Uterus (tissue), 4 donors: ENCODE measurements around the gene SLC17A5. TPM values are rescaled to one million over a fixed set of nuclear protein-coding genes. Genes with fewer than 3 reads are reported as not detected.

Source experiments
- DNase-seq, 2 donors: peaks; one replicate each; pipeline ENCODE4 v3.0.0-alpha.2; 2019 to 2020
- H3K27ac ChIP-seq, 2 donors: fragments of 200-600 bp; sonication (generic); 1 replicate in 1 of 2; 2 replicates in 1 of 2; pipeline ENCODE4 v1.5.1; 2016 to 2018
- H3K27me3 ChIP-seq, 2 donors: fragments of 200-600 bp; sonication (generic); one replicate each; pipeline ENCODE4 v1.5.1; 2018 to 2019; ENCODE audit warnings: control low read depth in 1 of 2
- H3K36me3 ChIP-seq, 2 donors: fragments of 200-600 bp; sonication (generic); one replicate each; pipeline ENCODE4 v1.5.1; 2019; ENCODE audit warnings: control low read depth in 1 of 2
- H3K4me1 ChIP-seq, 2 donors: fragments of 200-600 bp; sonication (generic); one replicate each; pipeline ENCODE4 v1.5.1; 2018 to 2019; ENCODE audit warnings: control low read depth in 1 of 2
- H3K4me3 ChIP-seq, 2 donors: fragments of 200-600 bp; sonication (generic); 1 replicate in 1 of 2; 2 replicates in 1 of 2; pipeline ENCODE4 v1.5.1; 2018 to 2019; ENCODE audit warnings: mild to moderate bottlenecking in 1 of 2
- H3K9me3 ChIP-seq, 2 donors: fragments of 200-600 bp; sonication (generic); one replicate each; pipeline ENCODE4 v1.5.1; 2019; ENCODE audit warnings: control low read depth in 1 of 2
- POLR2A ChIP-seq, 2 donors: fragments of 450-650 bp; IDR thresholded peaks; one replicate each; pipeline ENCODE4 v1.6.1; 2016; ENCODE audit warnings: antibody characterized with exemption in 2 of 2, mild to moderate bottlenecking in 1 of 2, moderate library complexity in 1 of 2
- intact Hi-C: fragments of 100-400 bp; cut with DNase I; formaldehyde crosslinking; loops from one replicate; pipeline ENCODE4 v1.15.1; 2023; ENCODE audit warnings: low total_unique reads
- total RNA-seq, 4 donors: library from RNA; depleted of rRNA in 3 of 4; stranded (reverse); fragments of >200 nt in 3 of 4; gene quantifications; one replicate each; pipeline versions ENCODE4 v1.1.0 to v1.2.4, GENCODE V29; 2014 to 2023
- TF ChIP-seq, protein P1 (sequence below), 4 experiments: fragments of 200-600 bp in 2 of 4; fragments of 450-650 bp in 2 of 4; sonication (generic) in 2 of 4; IDR thresholded peaks; one replicate each; pipeline ENCODE4 v1.5.1; 2016 to 2019; ENCODE audit warnings: antibody characterized with exemption in 4 of 4, mild to moderate bottlenecking in 2 of 4, moderate library complexity in 1 of 4
- donor health status: DM: yes; HTN: yes; CAD: no.

The SLC17A5 gene
- total RNA-seq, 4 donors from 2014 or later, result 3.6 to 27.4 (median 11.6) TPM

DNA sequence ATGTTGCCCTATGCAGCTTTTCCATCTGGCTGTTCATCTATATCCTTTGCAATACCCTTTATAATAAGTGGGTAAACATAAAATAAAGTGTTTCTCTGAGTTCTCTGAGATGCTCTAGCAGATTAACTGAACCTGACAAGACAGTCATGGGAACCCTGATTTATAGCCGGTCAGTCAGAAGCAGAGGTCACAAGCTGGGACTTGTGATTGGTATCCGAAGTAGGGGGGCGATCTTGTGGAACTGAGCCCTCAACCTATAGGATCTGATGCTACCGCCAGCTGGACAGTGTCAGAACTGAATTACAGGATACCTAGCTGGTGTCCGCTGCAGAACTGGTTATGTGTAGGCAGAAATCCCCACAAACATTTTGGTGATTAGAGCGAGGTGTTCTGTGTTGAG is 39.0 kb downstream of the SLC17A5 start:
- DNase-seq, result no peak
- no peaks in the 10 kb centered on the region for H3K36me3 ChIP-seq
- no peak for TF ChIP-seq POLR2A (IDR thresholded peaks at IDR 0.05)
- TF ChIP-seq, protein P1, sequence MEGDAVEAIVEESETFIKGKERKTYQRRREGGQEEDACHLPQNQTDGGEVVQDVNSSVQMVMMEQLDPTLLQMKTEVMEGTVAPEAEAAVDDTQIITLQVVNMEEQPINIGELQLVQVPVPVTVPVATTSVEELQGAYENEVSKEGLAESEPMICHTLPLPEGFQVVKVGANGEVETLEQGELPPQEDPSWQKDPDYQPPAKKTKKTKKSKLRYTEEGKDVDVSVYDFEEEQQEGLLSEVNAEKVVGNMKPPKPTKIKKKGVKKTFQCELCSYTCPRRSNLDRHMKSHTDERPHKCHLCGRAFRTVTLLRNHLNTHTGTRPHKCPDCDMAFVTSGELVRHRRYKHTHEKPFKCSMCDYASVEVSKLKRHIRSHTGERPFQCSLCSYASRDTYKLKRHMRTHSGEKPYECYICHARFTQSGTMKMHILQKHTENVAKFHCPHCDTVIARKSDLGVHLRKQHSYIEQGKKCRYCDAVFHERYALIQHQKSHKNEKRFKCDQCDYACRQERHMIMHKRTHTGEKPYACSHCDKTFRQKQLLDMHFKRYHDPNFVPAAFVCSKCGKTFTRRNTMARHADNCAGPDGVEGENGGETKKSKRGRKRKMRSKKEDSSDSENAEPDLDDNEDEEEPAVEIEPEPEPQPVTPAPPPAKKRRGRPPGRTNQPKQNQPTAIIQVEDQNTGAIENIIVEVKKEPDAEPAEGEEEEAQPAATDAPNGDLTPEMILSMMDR (IDR thresholded peaks at IDR 0.05), result no peak
- no peak overlapping the region for H3K27ac ChIP-seq
- H3K9me3 ChIP-seq, result no peaks in the 10 kb centered on the region
- no peak overlapping the region for H3K4me3 ChIP-seq
- H3K27me3 ChIP-seq, result no peaks in the 10 kb centered on the region
- intact Hi-C loops, result no loop called here
- no peaks in the 10 kb centered on the region for H3K4me1 ChIP-seq

DNA sequence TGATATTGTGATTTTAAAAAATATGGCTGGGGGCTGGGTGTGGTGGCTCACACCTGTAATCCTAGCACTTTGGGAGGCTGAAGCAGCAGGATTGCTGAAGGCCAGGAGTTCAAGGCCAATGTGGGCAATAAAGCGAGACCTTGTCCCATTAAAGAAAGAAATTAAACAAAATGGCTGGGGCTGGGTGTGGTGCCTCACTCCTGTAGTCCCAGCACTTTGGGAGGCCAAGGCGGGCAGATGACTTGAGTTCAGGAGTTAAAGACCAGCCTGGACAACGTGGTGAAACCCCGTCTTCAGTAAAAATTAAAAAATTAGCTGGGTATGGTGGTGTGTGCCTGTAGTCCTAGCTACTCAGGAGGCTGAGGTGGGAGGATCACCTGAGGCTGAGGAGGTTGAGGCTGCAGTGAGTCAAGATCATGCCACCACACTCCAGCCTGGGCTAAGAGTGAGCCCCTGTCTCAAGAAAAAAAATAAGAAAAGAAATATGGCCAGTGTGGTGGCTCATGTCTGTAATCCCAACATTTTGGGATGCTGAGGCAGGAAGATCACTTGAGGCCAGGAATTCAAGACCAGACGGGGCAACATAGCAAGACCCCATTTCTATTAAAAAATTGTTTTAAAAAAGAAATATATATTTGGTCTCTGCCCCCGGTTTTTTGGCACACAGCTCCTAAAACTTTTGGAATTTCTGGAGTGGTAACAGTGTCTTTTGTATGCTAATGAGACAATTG is 39.8 kb downstream of the SLC17A5 start:
- Histone ChIP-seq H3K27me3 (no peaks in the 10 kb centered on the region), H3K4me3 (no peak overlapping the region), H3K9me3 (no peaks in the 10 kb centered on the region), H3K36me3 (no peaks in the 10 kb centered on the region), H3K27ac (no peak overlapping the region), H3K4me1 (no peaks in the 10 kb centered on the region)
- intact Hi-C loops, result no loop called here
- TF ChIP-seq, protein P1 (IDR thresholded peaks at IDR 0.05), result no peak
- TF ChIP-seq POLR2A (IDR thresholded peaks at IDR 0.05), result no peak
- DNase-seq, result no peak

DNA sequence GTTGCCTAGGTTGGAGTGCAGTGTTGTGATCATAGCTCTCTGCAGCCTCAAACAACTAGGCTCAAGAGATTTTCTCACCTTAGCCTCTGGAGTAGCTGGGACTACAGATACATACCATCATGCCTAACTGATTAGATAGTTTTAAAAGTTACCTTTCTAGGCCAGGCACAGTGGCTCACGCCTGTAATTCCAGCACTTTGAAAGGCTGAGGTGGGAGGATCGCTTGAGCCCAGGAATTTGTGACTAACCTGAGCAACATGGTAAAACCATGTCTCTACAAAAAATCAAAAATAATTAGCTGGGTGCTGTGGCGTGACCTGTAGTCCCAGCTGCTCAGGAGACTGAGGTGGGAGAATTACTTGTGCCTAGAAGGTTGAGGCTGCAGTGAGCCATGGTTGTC is 41.2 kb downstream of the SLC17A5 start:
- no peaks in the 10 kb centered on the region for H3K27me3 ChIP-seq
- intact Hi-C loops, result no loop called here
- no peak for TF ChIP-seq POLR2A (IDR thresholded peaks at IDR 0.05)
- TF ChIP-seq, protein P1 (IDR thresholded peaks at IDR 0.05), result no peak
- no peak for DNase-seq
- no peak overlapping the region for H3K4me3 ChIP-seq
- H3K36me3 ChIP-seq, result no peaks in the 10 kb centered on the region
- no peaks in the 10 kb centered on the region for H3K4me1 ChIP-seq
- no peaks in the 10 kb centered on the region for H3K9me3 ChIP-seq
- H3K27ac ChIP-seq, result no peak overlapping the region

DNA sequence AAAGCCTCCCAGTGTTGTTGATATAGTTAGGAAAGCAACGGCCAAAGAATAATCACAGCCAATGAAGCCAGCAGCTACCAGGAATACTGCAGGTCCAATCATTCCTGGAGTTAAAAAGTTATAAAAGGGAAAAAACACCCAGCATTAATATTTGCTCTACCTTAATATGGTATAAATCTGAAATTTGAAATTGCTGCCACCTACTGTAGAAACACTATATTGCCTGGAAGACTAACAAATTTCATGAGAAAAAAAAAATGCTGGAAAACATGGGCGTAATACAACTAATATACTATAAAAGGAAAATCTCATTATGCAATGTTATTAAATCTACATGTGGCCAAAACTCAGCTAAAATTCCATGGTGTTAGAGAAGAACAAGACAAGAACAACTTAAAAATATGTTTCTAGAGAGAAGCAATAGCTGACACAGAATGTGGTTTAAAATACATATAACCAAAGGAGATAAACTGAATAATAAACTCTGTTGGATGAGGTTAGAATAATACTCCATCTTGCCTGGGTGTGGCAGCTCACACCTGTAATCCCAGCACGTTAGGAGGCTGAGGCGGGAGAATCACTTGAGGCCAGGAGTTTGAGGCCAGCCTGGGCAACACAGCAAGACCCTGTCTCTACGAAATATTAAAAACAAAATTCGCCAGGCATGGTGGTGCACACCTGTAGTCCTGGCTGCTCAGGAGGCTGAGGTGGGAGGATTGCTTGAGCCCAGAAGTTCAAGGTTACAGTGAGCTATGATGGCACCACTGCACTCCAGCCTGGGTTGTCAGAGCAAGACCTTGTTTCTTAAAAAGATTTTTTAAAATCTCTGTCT is 43.1 kb downstream of the SLC17A5 start:
- H3K4me3 ChIP-seq, result no peak overlapping the region
- no peaks in the 10 kb centered on the region for H3K4me1 ChIP-seq
- no peak for TF ChIP-seq POLR2A (IDR thresholded peaks at IDR 0.05)
- TF ChIP-seq, protein P1 (IDR thresholded peaks at IDR 0.05), result peak; percentile 68 to 74 (median 70)
- peak overlapping the region in 1 of 2 donors; percentile 52 for H3K27ac ChIP-seq
- H3K9me3 ChIP-seq, result no peaks in the 10 kb centered on the region
- intact Hi-C loops, result loop anchor here (2.0 kb wide), 1 partner anchor 96 kb away; no protein-coding TSS in a partner anchor
- H3K27me3 ChIP-seq, result no peaks in the 10 kb centered on the region
- DNase-seq, result no peak
- no peaks in the 10 kb centered on the region for H3K36me3 ChIP-seq

DNA sequence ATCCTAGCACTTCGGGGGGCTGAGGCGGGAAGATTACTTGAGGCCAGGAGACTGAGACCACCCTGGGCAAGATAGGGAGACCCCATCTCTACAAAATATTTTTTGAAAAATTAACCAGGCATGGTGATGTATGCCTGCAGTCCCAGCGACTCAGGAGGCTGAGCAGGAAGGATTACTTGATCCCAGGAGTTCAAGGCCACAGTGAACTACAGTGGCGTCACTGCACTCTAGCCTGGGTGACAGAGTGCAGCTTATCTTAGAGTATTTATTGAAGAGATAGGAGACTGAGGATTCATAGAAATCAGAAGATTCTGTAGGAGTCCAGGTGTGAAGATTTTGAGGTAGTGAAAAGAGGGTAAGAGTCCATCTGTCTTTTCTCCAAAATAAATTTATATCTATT is 45.0 kb downstream of the SLC17A5 start:
- no peak for TF ChIP-seq POLR2A (IDR thresholded peaks at IDR 0.05)
- TF ChIP-seq, protein P1 (IDR thresholded peaks at IDR 0.05), result no peak
- no peaks in the 10 kb centered on the region for H3K4me1 ChIP-seq
- H3K4me3 ChIP-seq, result no peak overlapping the region
- H3K36me3 ChIP-seq, result no peaks in the 10 kb centered on the region
- no peak overlapping the region for H3K27ac ChIP-seq
- H3K9me3 ChIP-seq, result no peaks in the 10 kb centered on the region
- no peak for DNase-seq
- no peaks in the 10 kb centered on the region for H3K27me3 ChIP-seq
- intact Hi-C loops, result no loop called here
